SJSA1 (cell line): ENCODE data around the gene LHFPL3. TPM values are rescaled to one million over a fixed set of nuclear protein-coding genes. Genes with fewer than 3 reads are reported as not detected.

Experiments
- DNase-seq, 2 experiments: peaks; one replicate each; pipeline ENCODE4 v3.0.0-alpha.2; 2015 to 2020; ENCODE audit warnings: low spot score in 2 of 2, low read depth in 1 of 2
- H3K27ac ChIP-seq: fragments of 250-450 bp; sonication (Bioruptor Pico); 2 replicates; pipeline ENCODE4 v1.5.1; 2020; ENCODE audit warnings: mild to moderate bottlenecking, moderate library complexity
- H3K27me3 ChIP-seq: fragments of 250-450 bp; sonication (Bioruptor Pico); replicated peaks from 2 replicates; pipeline ENCODE4 v1.5.1; 2020; ENCODE audit warnings: mild to moderate bottlenecking, moderate library complexity
- H3K36me3 ChIP-seq: fragments of 250-450 bp; sonication (Bioruptor Pico); 2 replicates; pipeline ENCODE4 v1.5.1; 2020; ENCODE audit warnings: mild to moderate bottlenecking
- H3K4me1 ChIP-seq: fragments of 250-450 bp; sonication (Bioruptor Pico); replicated peaks from 2 replicates; pipeline ENCODE4 v1.6.1; 2021; ENCODE audit warnings: mild to moderate bottlenecking
- H3K4me3 ChIP-seq: fragments of 250-450 bp; sonication (Bioruptor Pico); 2 replicates; pipeline ENCODE4 v1.5.1; 2020; ENCODE audit warnings: mild to moderate bottlenecking
- H3K9me3 ChIP-seq: fragments of 250-450 bp; sonication (Bioruptor Pico); replicated peaks from 2 replicates; pipeline ENCODE4 v1.5.1; 2020; ENCODE audit warnings: mild to moderate bottlenecking
- total RNA-seq: library from RNA; depleted of rRNA; stranded (reverse); fragments of >200 nt; shearing (Covaris generic); gene quantifications from 2 replicates; pipeline ENCODE4 v1.2.3, GENCODE V29; 2014

Gene LHFPL3
- total RNA-seq, 1 experiment from 2014 or later: not detected

DNA sequence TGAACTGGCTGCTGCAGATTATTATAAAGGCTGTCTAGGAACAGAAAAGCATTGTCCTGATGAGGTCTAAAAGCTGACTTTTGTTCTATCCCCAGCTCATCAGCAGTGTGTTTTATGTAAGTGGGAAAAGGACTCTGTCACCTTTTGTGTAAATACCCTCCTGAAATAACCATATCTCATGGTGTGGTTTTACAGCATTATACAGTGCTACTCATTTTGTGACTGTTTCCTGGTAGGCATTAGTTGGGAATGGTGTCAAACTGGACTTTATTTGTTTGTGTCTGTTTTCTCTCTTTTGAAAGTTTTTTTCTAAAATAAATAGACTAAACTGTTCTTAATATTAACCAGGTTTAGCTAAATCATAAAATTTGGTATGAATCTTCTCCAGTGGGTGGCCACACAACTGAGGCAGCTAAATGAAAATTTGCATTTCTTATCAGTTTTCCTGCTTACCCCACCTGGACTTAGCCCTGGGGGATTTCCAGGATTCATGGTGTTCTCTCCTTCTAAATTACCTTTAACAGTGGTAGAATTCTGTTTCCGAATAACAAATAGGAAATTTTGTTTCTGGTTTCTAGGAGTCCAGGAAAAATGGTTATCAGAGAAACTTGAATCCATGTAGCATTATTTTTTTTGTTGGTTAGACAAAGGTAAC, 140.9 kb downstream of the LHFPL3 start:
- Histone ChIP-seq H3K27ac (no peak overlapping the region), H3K4me1 (no peaks in the 10 kb centered on the region), H3K9me3 (no peaks in the 10 kb centered on the region), H3K36me3 (no peaks in the 10 kb centered on the region), H3K27me3 (0 out of 2 replicates have a peak, but pooled peaks cover 3% of the 10 kb centered on the region), H3K4me3 (no peak overlapping the region)
- no peak for DNase-seq

DNA sequence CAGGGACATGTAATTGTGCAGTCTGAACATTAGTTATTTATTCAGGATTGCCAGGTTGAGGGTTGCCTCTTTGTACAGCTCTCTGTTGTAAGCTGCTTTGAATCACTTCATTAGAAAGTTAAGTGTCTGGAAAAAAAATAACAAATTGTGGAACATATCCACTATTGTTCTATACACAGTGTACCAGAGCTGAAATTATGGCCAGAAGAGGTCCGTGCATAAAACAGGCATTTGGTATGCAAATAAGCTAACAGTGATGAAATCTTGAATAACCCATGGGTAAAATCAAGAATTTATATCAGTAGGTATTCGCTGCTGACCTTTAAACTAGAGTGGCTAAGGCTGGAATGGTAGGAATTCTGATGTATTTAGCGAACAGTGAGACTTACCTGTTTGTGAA, 152.1 kb downstream of the LHFPL3 start:
- no peaks in the 10 kb centered on the region for H3K9me3 ChIP-seq
- H3K27me3 ChIP-seq: peaks cover 8% of the 10 kb centered on the region; the same call in 1 of the 2 replicates
- H3K36me3 ChIP-seq: no peaks in the 10 kb centered on the region
- no peaks in the 10 kb centered on the region for H3K4me1 ChIP-seq
- DNase-seq: no peak
- no peak overlapping the region for H3K27ac ChIP-seq
- no peak overlapping the region for H3K4me3 ChIP-seq

DNA sequence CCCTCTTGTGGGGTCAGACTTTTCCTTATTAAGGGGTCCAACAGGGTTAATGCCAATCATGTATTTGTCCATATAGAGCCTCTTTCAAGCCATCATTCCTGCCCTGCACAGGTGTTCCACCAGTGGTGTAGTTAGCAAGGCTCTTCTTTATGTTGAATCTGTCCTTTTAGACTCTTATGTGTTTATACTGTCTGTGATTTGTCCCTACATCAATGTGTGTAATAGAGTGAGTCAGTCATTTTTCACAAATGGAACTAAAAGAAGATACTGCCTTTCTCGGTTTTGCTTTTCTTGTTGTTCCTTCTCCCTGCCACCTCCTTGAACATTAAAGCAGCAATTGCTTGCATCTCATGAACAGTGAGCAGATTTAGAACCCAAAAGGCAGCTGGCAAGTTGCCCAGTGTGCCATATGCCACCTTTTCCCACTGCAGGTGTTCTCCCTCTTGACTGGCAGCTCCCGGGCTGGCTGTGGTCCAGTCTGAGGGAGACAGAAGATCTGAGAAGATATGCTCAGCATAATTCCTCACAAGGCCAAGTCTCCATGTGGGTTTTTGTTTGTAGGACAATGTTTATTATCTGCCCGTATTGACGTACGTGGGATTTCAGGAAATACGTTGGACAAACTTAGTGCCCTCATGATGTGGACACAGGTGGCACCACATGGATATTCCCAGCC, 154.1 kb downstream of the LHFPL3 start:
- Histone ChIP-seq H3K27ac (no peak overlapping the region), H3K27me3 (0 out of 2 replicates have a peak, but pooled peaks cover 5% of the 10 kb centered on the region), H3K4me1 (no peaks in the 10 kb centered on the region), H3K36me3 (no peaks in the 10 kb centered on the region), H3K4me3 (no peak overlapping the region), H3K9me3 (no peaks in the 10 kb centered on the region)
- no peak for DNase-seq

DNA sequence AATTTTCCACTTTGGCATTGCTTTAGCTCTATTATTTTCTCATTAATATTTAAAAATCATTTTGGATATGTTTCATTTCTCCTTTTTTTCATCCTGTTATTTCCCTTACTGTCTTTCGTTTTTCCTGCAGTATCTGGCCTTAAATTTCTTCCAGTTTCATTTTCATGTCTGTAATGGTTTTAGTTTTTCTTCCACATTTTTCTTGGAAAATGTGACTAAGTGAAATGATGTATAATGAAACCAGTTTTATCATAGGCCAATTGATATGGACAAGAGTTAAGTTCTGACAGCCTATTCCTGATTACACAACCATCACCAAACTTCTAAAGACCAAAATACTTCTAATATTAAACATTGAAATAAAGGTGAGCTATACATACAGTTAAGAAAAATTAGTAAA, 158.5 kb downstream of the LHFPL3 start:
- no peak for DNase-seq

DNA sequence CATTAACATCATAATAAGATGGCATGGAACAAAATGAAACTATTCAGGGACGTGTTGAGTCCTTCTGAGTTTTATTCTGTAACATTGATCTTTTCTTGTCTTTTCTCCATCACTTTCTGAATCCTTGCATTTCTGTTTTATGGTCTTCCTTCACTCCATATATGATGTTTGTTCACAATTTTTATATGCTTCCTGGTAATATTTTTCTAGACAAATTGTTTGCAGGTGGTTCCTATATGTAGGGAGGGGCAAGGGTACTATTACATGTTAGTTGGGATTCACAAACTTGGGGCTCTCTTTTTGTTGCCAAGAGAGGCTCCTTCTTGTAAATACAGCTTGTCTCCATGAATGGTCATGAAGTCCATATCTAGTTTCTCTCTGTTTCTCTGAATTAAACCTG, 159.2 kb downstream of the LHFPL3 start:
- H3K36me3 ChIP-seq: no peaks in the 10 kb centered on the region
- no peak overlapping the region for H3K27ac ChIP-seq
- 0 out of 2 replicates have a peak, but pooled peaks cover 2% of the 10 kb centered on the region for H3K27me3 ChIP-seq
- H3K4me1 ChIP-seq: no peaks in the 10 kb centered on the region
- DNase-seq: no peak
- H3K4me3 ChIP-seq: no peak overlapping the region
- H3K9me3 ChIP-seq: no peaks in the 10 kb centered on the region

More for the DNA sequence above, 158.5 kb downstream of the LHFPL3 start:
- Histone ChIP-seq H3K27me3 (0 out of 2 replicates have a peak, but pooled peaks cover 2% of the 10 kb centered on the region), H3K4me3 (no peak overlapping the region), H3K4me1 (no peaks in the 10 kb centered on the region), H3K36me3 (no peaks in the 10 kb centered on the region), H3K9me3 (no peaks in the 10 kb centered on the region), H3K27ac (no peak overlapping the region)

DNA sequence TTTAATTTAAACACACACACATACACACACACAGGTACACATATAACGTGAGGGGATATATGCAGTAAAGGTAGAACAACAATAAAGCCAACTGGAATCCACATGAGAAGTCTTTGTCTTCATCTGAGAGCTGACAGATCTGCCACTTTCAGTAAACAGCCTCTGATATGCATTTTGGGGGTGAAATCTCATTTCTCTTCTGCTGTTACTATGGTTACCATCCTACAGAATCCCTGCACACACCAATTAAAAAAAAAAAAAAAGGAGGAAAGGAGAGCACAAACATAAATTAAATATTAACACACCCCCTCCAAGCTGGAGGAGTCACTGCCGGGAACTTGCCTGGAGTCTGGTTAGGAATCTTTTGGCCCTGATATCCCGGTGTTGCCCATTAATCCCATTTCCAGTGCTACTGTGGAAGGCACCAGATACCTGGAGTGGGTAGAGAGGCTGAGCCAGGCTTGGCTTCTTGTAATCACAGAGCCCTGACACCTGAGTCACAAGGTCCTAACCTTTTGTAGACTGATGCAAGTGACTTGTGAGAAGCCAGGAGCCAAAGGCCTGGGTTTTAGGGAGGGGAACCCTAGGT, 169.1 kb downstream of the LHFPL3 start:
- Histone ChIP-seq H3K4me1 (no peaks in the 10 kb centered on the region), H3K27me3 (no peaks in the 10 kb centered on the region), H3K27ac (no peak overlapping the region)

DNA sequence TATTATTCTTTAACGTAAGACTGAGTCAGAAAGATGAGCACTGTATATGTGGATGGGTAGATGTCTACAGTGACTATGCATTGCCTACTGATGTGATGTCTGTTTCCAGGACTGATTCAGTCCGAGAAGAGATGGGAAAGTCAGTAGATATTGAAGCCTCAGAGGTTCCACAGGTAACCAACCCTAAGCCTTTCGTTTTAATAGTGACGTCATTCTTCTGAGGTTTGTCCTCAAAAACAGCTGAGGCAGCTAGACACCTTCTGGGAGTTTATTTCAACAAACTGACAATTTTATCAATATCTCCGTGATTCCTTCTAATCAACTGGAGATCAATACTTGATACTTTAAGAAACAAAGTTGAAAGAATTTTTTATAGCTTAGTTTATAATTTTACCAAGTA, 171.6 kb downstream of the LHFPL3 start:
- Histone ChIP-seq H3K36me3 (no peaks in the 10 kb centered on the region), H3K4me3 (no peak overlapping the region), H3K27ac (no peak overlapping the region), H3K27me3 (no peaks in the 10 kb centered on the region), H3K9me3 (no peaks in the 10 kb centered on the region), H3K4me1 (no peaks in the 10 kb centered on the region)
- no peak for DNase-seq

More for the DNA sequence above, 169.1 kb downstream of the LHFPL3 start:
- H3K4me3 ChIP-seq: no peak overlapping the region
- H3K9me3 ChIP-seq: no peaks in the 10 kb centered on the region
- no peak for DNase-seq
- H3K36me3 ChIP-seq: no peaks in the 10 kb centered on the region

DNA sequence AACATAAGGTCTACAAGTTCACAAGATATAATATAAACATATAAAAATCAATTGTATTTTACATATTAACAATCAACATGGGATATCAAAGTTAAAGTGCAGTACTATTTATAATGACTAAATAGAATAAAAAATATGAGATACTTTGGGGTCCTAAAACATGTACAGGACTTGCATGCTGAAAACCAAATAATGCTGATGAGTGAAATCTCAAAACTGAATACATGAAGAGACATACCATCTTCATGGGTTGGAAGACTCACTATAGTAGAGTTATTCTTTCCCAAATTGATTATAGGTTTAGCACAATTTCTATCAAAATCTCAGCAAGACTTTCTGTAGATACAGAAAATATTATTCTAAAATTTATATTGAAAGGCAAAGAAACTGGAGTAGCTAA, 181.5 kb downstream of the LHFPL3 start:
- no peak for DNase-seq
- Histone ChIP-seq H3K4me1 (no peaks in the 10 kb centered on the region), H3K36me3 (no peaks in the 10 kb centered on the region), H3K4me3 (no peak overlapping the region), H3K9me3 (0 out of 2 replicates have a peak, but pooled peaks cover 3% of the 10 kb centered on the region), H3K27ac (no peak overlapping the region), H3K27me3 (no peaks in the 10 kb centered on the region)

DNA sequence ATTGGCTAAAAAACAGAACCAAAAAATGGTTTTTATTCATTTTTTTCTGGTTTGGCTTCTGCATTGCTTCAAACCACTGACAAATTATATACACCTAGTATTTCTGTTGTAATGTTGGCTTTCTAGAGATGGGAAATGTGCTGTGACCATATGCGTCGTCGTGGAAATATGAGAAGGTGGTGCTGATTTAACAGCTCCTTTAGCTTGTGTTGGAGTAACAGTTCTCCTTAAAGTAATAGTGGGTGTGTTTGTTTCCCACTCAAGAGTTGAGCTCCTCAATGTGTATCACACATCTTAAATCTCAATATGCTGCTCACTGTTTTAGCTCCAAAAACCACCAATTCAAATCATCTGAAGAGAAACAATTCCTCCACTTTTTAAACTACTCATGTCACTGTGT, 196.4 kb downstream of the LHFPL3 start:
- Histone ChIP-seq H3K9me3 (no peaks in the 10 kb centered on the region), H3K4me1 (no peaks in the 10 kb centered on the region), H3K36me3 (no peaks in the 10 kb centered on the region), H3K27me3 (no peaks in the 10 kb centered on the region), H3K27ac (no peak overlapping the region), H3K4me3 (no peak overlapping the region)
- DNase-seq: no peak

DNA sequence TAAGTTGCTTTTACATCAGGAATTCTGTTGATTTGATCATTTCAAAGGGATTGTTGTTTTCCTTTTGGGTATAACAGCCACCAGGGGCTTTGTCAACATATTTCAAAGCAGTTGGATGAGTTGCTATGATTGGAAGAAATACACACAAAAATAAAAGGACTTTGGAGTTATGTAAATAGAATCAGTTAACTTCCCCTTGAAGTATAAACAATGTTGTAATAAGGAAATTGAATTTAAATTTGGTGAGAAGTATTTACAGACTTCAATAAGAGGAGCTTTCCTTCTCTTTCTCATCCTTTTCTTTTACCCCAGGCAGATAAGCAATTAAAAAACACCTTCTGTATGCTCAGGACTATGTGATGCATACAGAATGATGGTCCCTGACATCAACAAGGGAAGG, 199.7 kb downstream of the LHFPL3 start:
- H3K27me3 ChIP-seq: no peaks in the 10 kb centered on the region
- no peak overlapping the region for H3K4me3 ChIP-seq
- no peak overlapping the region for H3K27ac ChIP-seq
- no peaks in the 10 kb centered on the region for H3K4me1 ChIP-seq
- no peaks in the 10 kb centered on the region for H3K36me3 ChIP-seq
- no peaks in the 10 kb centered on the region for H3K9me3 ChIP-seq
- DNase-seq: no peak

DNA sequence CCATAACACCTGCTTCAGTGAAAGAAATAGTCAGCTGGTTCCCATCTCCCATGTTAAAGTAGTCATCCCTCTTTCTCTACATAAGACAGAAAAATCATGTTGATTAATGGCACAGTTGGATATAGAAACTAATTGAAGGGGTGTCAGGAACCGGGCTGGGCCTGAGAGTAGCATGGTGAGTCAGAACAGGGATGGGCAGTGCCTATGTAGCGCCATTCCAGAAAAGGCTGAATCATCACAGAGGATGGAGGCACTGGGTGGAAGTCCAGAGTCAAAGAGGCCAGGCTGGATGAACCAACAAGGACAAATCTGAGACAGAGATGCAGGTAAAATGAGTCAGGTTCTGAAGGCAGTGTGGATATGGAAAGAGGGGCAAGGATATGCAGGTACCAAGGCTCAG, 201.2 kb downstream of the LHFPL3 start:
- H3K27ac ChIP-seq: no peak overlapping the region
- no peaks in the 10 kb centered on the region for H3K4me1 ChIP-seq
- H3K9me3 ChIP-seq: no peaks in the 10 kb centered on the region
- H3K27me3 ChIP-seq: no peaks in the 10 kb centered on the region
- no peak for DNase-seq
- H3K4me3 ChIP-seq: no peak overlapping the region
- no peaks in the 10 kb centered on the region for H3K36me3 ChIP-seq

DNA sequence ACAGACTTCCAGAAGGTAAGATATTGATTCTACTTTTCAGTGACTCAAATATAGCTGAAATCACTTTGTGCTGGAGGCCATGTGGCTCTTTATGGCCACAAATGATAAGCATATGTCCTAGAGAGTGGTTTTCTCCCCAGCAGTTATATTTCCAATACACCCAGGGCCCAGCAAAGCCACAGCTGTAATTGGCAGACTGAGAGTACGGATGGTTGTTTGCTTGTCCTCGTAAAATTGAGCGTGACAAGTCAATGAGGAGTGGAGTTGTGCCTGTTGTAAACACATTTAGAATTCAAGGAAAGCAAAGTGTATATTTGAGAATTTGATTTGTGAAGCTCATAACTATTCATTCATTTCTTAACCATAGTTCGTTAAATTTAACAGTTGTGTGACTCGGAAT, 201.8 kb downstream of the LHFPL3 start:
- H3K27ac ChIP-seq: no peak overlapping the region
- H3K36me3 ChIP-seq: no peaks in the 10 kb centered on the region
- no peaks in the 10 kb centered on the region for H3K4me1 ChIP-seq
- no peaks in the 10 kb centered on the region for H3K9me3 ChIP-seq
- DNase-seq: no peak
- no peaks in the 10 kb centered on the region for H3K27me3 ChIP-seq
- H3K4me3 ChIP-seq: no peak overlapping the region

DNA sequence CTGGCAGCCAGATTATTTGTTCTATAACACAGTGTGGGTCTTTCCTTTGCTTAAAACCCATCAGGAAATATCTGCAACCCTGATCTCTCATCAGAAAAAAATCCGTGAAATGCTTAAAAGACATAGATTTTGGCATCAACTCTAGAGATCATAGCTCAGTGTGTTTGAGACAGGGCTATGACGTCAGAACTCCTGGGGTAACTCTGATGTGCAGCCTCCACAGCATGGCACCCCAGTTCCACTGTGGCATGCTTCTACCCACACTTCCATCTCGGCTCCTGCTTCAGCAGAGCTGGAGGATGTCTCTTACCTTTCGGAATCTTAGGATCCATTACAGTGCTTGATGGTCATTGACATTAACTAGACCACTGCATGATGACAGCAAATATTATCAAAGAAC, 205.7 kb downstream of the LHFPL3 start:
- Histone ChIP-seq H3K36me3 (no peaks in the 10 kb centered on the region), H3K27ac (no peak overlapping the region), H3K27me3 (no peaks in the 10 kb centered on the region; the same call in 1 of the 2 replicates), H3K4me1 (no peaks in the 10 kb centered on the region), H3K9me3 (no peaks in the 10 kb centered on the region; the same call in 1 of the 2 replicates), H3K4me3 (no peak overlapping the region)
- no peak for DNase-seq

DNA sequence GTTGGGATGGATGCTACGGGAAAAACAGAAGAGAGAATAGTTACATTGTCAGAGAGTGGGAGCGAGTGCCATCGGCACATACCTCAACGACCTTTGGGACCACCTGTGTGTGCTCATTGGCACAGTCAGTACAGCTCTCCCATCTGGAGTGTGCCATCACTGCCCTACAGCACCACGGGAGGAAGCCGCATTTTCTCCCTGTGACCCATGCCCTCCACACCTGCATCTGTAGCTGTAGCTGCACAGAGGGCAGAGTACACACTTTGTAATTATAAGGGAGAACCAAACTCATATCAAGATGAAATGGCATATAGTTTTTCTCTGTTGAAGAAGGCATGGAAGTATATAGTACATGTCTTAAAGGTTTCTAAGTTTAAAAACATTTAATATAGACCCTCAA, 207.4 kb downstream of the LHFPL3 start:
- H3K4me1 ChIP-seq: no peaks in the 10 kb centered on the region
- H3K27me3 ChIP-seq: no peaks in the 10 kb centered on the region; the same call in 1 of the 2 replicates
- no peak overlapping the region for H3K27ac ChIP-seq
- H3K9me3 ChIP-seq: no peaks in the 10 kb centered on the region; the same call in 1 of the 2 replicates
- DNase-seq: no peak
- no peak overlapping the region for H3K4me3 ChIP-seq
- no peaks in the 10 kb centered on the region for H3K36me3 ChIP-seq
